ENCODE data around the gene NEGR1. TPM values are rescaled to one million over a fixed set of nuclear protein-coding genes. Genes with fewer than 3 reads are reported as not detected.

NEGR1 gene
- total and polyA plus RNA-seq, 9 donors = 4.7 to 15.1 (median 9.1) TPM

DNA sequence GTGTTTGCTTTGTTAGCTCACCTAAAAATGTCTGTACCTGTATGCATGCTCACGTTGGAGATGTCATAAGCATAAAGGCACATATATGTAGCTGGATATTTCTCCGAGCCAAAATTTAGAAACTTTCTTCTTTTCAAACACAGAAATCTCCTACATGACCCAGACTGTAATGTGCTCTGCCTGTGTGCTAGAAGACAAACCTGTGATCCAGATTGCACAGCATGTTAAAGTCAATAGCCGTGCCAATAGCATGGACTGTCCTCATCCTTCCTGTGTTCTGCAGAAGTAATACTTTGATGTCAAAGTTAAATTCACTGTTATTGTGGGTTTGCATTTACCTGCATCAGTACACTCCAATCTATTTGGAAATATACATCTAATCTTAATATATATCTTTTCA lies 855.3 kb downstream of the NEGR1 start:
- Histone ChIP-seq H3K4me1 (ENCODE audit: insufficient read depth) (no peaks in the 10 kb centered on the region), H3K27ac (no peak overlapping the region), H3K4me3 (no peak overlapping the region), H3K9me3 (no peaks in the 10 kb centered on the region), H3K36me3 (no peaks in the 10 kb centered on the region), H3K27me3 (no peaks in the 10 kb centered on the region)
- WGBS, 3 donors = 90 to 93% (median 91%) methylated on average over 3 of the region's 3 CpGs
- no peak for DNase-seq
- TF ChIP-seq CTCF (IDR thresholded peaks at IDR 0.05) (no peak), EP300 (IDR thresholded peaks at IDR 0.05) (no peak), POLR2A (IDR thresholded peaks at IDR 0.05) (no peak)
- intact Hi-C loops (cut with DNase I) = no loop called here

GRCh38 chr1:71424536-71424935 lies 857.8 kb downstream of the NEGR1 start:
- DNase-seq = no peak
- Histone ChIP-seq H3K4me1 (ENCODE audit: insufficient read depth) (no peaks in the 10 kb centered on the region), H3K36me3 (no peaks in the 10 kb centered on the region), H3K4me3 (no peak overlapping the region), H3K27me3 (no peaks in the 10 kb centered on the region), H3K27ac (no peak overlapping the region), H3K9me3 (no peaks in the 10 kb centered on the region)
- TF ChIP-seq EP300 (IDR thresholded peaks at IDR 0.05) (no peak), CTCF (IDR thresholded peaks at IDR 0.05) (no peak), POLR2A (IDR thresholded peaks at IDR 0.05) (no peak)
- intact Hi-C loops (cut with DNase I) = no loop called here

DNA sequence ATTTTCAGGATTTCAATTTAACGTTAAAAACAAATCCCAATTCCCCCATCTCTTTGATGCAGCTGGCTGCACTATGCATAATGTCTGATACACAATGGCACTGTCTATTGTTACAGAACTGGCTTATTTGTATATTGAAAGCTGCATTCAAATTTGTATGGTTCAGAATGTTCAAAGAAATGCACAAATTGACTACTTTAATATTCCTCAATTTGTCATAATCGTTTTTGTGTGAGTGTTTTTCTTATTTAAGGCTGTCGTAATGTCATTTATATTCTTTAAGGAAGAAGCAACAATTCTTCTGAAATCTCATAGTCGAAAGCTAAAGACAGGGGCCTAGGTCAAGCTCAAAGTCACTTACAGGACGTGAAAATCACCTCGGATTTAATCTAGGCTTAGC lies 860.1 kb downstream of the NEGR1 start:
- Histone ChIP-seq H3K36me3 (no peaks in the 10 kb centered on the region), H3K9me3 (no peaks in the 10 kb centered on the region), H3K27me3 (no peaks in the 10 kb centered on the region), H3K4me3 (no peak overlapping the region), H3K4me1 (ENCODE audit: insufficient read depth) (no peaks in the 10 kb centered on the region), H3K27ac (no peak overlapping the region)
- intact Hi-C loops (cut with DNase I) = no loop called here
- TF ChIP-seq POLR2A (IDR thresholded peaks at IDR 0.05) (no peak), EP300 (IDR thresholded peaks at IDR 0.05) (no peak), CTCF (IDR thresholded peaks at IDR 0.05) (no peak)
- 79 to 82% (median 81%) methylated on average over 6 of the region's 6 CpGs for WGBS, 3 donors
- DNase-seq = no peak

DNA sequence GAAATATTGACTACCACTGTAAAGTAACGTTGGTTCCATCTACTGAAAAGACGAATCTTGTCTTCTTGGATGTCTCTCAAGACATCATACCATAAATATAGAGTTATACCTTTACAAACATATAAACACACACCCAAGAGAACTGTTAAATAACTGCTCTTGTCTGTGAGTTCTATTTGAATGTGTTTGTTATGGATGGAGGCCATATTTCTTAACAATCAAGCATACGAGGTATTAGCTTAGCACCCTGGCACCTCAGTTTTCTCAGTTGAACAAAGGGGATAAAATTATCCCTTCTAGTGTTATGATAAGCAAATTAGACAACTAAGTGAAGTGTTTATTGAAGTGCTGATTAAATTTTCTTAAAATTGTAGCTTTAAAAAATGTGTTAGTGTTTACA lies 864.9 kb downstream of the NEGR1 start:
- H3K36me3 ChIP-seq = no peaks in the 10 kb centered on the region
- no peak for TF ChIP-seq POLR2A (IDR thresholded peaks at IDR 0.05)
- no peak for TF ChIP-seq CTCF (IDR thresholded peaks at IDR 0.05)
- no peak for TF ChIP-seq EP300 (IDR thresholded peaks at IDR 0.05)
- H3K4me1 ChIP-seq (ENCODE audit: insufficient read depth) = no peaks in the 10 kb centered on the region
- 93 to 95% (median 95%) methylated on average over 3 of the region's 3 CpGs for WGBS, 3 donors
- H3K9me3 ChIP-seq = no peaks in the 10 kb centered on the region
- no peak overlapping the region for H3K27ac ChIP-seq
- DNase-seq = no peak
- no peak overlapping the region for H3K4me3 ChIP-seq
- intact Hi-C loops (cut with DNase I) = no loop called here
- no peaks in the 10 kb centered on the region for H3K27me3 ChIP-seq

DNA sequence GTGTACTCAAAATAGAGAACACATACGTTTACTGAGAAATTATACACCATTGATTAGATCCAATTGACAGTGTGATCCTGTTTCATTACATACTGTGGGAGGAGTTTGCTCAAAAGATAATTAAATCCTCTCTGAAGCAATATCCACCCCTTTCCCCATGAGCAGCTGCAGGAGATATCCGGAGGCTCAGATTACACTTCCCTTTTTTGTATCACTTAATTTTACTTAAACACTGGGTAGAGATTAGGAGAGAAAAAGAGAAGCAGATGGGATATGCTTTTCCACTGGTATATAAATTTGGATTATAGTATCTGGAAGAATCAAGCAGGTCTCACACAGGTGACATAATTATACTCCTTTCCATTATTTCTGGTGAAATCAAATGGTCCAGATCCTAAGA lies 868.2 kb downstream of the NEGR1 start:
- no peak for DNase-seq
- WGBS, 3 donors = 22 to 26% (median 25%) methylated on average over 2 of the region's 2 CpGs
- no peaks in the 10 kb centered on the region for H3K9me3 ChIP-seq
- H3K27ac ChIP-seq = no peak overlapping the region
- H3K36me3 ChIP-seq = no peaks in the 10 kb centered on the region
- TF ChIP-seq POLR2A (IDR thresholded peaks at IDR 0.05) (no peak), EP300 (IDR thresholded peaks at IDR 0.05) (no peak), CTCF (IDR thresholded peaks at IDR 0.05) (no peak)
- intact Hi-C loops (cut with DNase I) = no loop called here
- H3K4me3 ChIP-seq = no peak overlapping the region
- no peaks in the 10 kb centered on the region for H3K4me1 ChIP-seq (ENCODE audit: insufficient read depth)
- H3K27me3 ChIP-seq = no peaks in the 10 kb centered on the region

All from ovary (tissue), 9 donors.